Adrenal gland (tissue), 12 donors: ENCODE results near the gene CARD10. TPM values are rescaled to one million over a fixed set of nuclear protein-coding genes. Genes with fewer than 3 reads are reported as not detected.

ENCODE experiments used
- DNase-seq, 7 donors: peaks; one replicate each; pipeline ENCODE4 v3.0.0-alpha.2; 2019 to 2020
- H3K27ac ChIP-seq, 5 donors: fragments of 200-600 bp; sonication (generic) in 4 of 5; 1 replicate in 3 of 5; 2 replicates in 2 of 5; pipeline versions ENCODE4 v1.5.1 to v1.8.0; 2016 to 2020; ENCODE audit warnings: mild to moderate bottlenecking in 1 of 5
- H3K27me3 ChIP-seq: fragments of 200-600 bp; 2 replicates; pipeline ENCODE4 v1.8.0; 2021
- H3K36me3 ChIP-seq, 2 donors: fragments of 200-600 bp; replicated peaks in 1 of 2; 1 replicate in 1 of 2; 2 replicates in 1 of 2; pipeline versions ENCODE4 v1.5.1 to v1.8.0; 2018 to 2022
- H3K4me1 ChIP-seq, 2 donors: fragments of 200-600 bp; replicated peaks in 1 of 2; 1 replicate in 1 of 2; 2 replicates in 1 of 2; pipeline versions ENCODE4 v1.5.1 to v1.8.0; 2018 to 2021
- H3K4me3 ChIP-seq, 4 donors: fragments of 200-600 bp; sonication (generic) in 3 of 4; one replicate each; pipeline ENCODE4 v1.5.1; 2016 to 2018
- H3K9me3 ChIP-seq, 3 donors: fragments of 200-600 bp; sonication (generic) in 1 of 3; replicated peaks in 1 of 3; 1 replicate in 2 of 3; 2 replicates in 1 of 3; pipeline versions ENCODE4 v1.5.1 to v1.8.0; 2016 to 2021
- POLR2A ChIP-seq, 2 donors: fragments of 450-650 bp; IDR thresholded peaks; one replicate each; pipeline ENCODE4 v1.6.1; 2017; ENCODE audit warnings: antibody characterized with exemption in 2 of 2, mild to moderate bottlenecking in 2 of 2, moderate library complexity in 1 of 2
- WGBS, 4 donors: extraction: QIAGEN DNeasy Blood & Tissue Kit in 2 of 4; methylation state at CpG; one replicate each; pipeline versions ENCODE4 v1.1.5 to v1.1.7; 2013 to 2017; 5-methylcytosine and 5-hydroxymethylcytosine counted together
- intact Hi-C, 2 donors: fragments of 100-400 bp; cut with DNase I; formaldehyde crosslinking; loops; one replicate each; pipeline versions ENCODE4 v1.14.1 to v1.15.0; 2022 to 2023
- polyA plus RNA-seq, 3 donors: library from polyadenylated mRNA; stranded (reverse); fragments of 200-250 nt in 2 of 3; fragments of 350-450 nt in 1 of 3; fragmentation: Illumina TruSeq in 1 of 3; extraction: RNeasy Lipid Tissue Mini Kit (QIAGEN cat#74804) in 1 of 3; gene quantifications; one replicate each; pipeline ENCODE4 v1.2.3, GENCODE V29; 2013 to 2014
- total RNA-seq, 9 donors: library from RNA; depleted of rRNA in 4 of 9; stranded (reverse); fragments of >200 nt in 4 of 9; fragments of 120-200 nt in 1 of 9; fragmentation: NEBNext Ultra II Directional in 1 of 9; extraction: Animal tissue kit (Norgen Biotek cat#: 25700) in 1 of 9; gene quantifications; one replicate each; pipeline versions ENCODE4 v1.1.0 to v1.2.4, GENCODE V29; 2013 to 2023
- TF ChIP-seq, protein P1 (sequence below), 6 experiments: fragments of 450-650 bp in 4 of 6; fragments of 200-600 bp in 2 of 6; sonication (generic) in 1 of 6; IDR thresholded peaks; 1 replicate in 5 of 6; 2 replicates in 1 of 6; pipeline versions ENCODE4 v1.5.1 to v1.8.0; 2016 to 2021; ENCODE audit warnings: antibody characterized with exemption in 6 of 6, mild to moderate bottlenecking in 2 of 6, moderate library complexity in 1 of 6
- donor health status: healthy with polysubstance abuse.
- donor health status: Bipolar disorder and iron deficiency.
- donor health status: DM: yes; HTN: yes; CAD: no.
- donor health status: DM: no; HTN: no; CAD: no.
- donor health status: DM: no; HTN: no; CAD: no.
- donor health status: DM: yes; HTN: yes; CAD: no.

CARD10 gene
- total and polyA plus RNA-seq, 12 donors, result 3.3 to 34.2 (median 19.0) TPM

DNA sequence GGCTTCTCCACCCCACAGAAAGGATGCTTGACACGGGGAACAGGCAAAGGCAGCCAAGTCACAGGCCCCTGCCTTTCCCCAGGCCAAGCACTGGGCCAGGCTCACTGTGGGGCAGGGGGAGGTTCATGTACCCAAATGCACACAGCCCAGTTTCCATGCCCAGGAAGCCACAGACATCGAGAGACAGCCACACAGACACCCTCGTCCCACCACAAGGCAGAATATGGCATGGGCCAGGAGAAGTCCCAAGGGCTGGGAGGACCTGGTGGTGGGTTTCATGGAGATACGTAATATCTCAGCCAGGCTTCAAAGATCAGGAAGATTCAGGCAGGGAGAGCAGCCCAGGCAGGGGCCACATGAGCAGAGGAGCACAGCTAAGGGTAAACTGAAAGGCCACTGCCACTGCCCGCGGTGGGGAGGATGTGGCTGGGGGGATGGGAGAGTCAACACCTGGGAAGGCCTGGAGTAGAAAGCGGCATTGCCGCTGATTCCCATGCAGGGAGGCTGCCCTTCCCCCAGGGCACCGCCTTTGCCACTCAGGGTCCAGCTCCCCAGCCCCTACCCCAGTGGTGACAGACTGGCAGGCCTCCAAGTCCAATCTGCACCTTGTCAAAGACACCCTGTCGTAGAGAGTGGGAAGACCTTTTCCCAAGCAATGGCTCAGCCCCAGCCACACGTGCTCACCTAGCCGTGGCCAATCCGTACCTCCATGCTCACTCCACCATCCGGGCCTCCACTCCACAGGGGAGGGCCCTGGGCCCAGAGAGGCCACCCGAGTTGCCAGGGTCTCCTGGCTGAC lies 30.7 kb downstream of the CARD10 start:
- Histone ChIP-seq H3K9me3 (no peaks in the 10 kb centered on the region), H3K27ac (no peak overlapping the region), H3K4me3 (no peak overlapping the region), H3K4me1 (peaks cover 8% of the 10 kb centered on the region in 2 donors), H3K36me3 (no peaks in the 10 kb centered on the region), H3K27me3 (no peaks in the 10 kb centered on the region)
- intact Hi-C loops, result no loop called here
- no peak for TF ChIP-seq POLR2A (IDR thresholded peaks at IDR 0.05)
- TF ChIP-seq, protein P1, sequence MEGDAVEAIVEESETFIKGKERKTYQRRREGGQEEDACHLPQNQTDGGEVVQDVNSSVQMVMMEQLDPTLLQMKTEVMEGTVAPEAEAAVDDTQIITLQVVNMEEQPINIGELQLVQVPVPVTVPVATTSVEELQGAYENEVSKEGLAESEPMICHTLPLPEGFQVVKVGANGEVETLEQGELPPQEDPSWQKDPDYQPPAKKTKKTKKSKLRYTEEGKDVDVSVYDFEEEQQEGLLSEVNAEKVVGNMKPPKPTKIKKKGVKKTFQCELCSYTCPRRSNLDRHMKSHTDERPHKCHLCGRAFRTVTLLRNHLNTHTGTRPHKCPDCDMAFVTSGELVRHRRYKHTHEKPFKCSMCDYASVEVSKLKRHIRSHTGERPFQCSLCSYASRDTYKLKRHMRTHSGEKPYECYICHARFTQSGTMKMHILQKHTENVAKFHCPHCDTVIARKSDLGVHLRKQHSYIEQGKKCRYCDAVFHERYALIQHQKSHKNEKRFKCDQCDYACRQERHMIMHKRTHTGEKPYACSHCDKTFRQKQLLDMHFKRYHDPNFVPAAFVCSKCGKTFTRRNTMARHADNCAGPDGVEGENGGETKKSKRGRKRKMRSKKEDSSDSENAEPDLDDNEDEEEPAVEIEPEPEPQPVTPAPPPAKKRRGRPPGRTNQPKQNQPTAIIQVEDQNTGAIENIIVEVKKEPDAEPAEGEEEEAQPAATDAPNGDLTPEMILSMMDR (IDR thresholded peaks at IDR 0.05), result no peak
- no peak for DNase-seq
- whole genome bisulfite sequencing, 4 donors, result 73 to 89% (median 87%) methylated on average over 8 to 15 of the region's 15 CpGs

DNA sequence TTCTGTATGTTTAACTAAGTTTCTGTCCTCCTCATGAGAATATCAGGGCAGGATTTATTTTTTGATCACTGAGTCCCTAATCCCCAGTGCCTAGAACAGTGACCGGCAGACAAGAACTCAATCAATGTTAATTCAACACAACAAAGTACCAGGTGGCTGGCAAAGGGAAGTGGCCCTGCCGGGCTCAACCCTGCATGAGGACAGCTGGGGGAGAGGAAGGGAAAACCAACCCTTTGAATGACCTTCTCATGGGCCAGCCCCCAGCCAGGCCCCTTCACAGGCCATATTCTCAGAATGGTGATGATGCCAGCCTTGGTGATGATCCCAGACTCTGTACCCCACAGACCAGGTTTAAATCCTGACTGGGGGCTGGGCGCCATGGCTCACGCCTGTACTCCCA lies 31.6 kb downstream of the CARD10 start:
- H3K27ac ChIP-seq, result no peak overlapping the region
- no peak for TF ChIP-seq POLR2A (IDR thresholded peaks at IDR 0.05)
- TF ChIP-seq, protein P1 (IDR thresholded peaks at IDR 0.05), result no peak
- 63 to 83% (median 71%) methylated on average over 4 of the region's 4 CpGs for WGBS, 4 donors
- H3K4me3 ChIP-seq, result no peak overlapping the region
- no peaks in the 10 kb centered on the region for H3K9me3 ChIP-seq
- DNase-seq, result no peak
- intact Hi-C loops, result no loop called here
- no peaks in the 10 kb centered on the region for H3K27me3 ChIP-seq
- H3K36me3 ChIP-seq, result no peaks in the 10 kb centered on the region
- peaks cover 8% of the 10 kb centered on the region in 2 donors for H3K4me1 ChIP-seq

DNA sequence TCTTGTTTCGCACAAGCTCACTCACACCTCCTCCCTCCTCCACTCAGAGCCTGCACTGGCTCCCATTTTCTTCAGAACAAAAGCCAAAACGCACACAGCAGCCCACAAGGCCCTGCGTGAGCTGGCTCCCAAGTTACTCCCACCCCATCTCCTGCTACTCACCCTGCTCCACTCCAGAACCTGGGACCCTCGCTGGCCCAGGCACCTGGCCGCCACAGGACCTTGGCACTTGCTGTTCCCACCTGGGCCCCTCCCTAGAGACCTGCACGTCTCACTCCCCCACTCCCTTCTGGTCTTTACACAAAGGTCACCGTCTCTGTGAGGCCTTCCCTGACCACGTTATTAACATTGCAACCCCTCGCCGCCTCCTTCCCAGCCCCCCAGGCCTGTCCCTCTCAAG lies 32.1 kb downstream of the CARD10 start:
- no peak for DNase-seq
- 77 to 87% (median 82%) methylated on average over 10 of the region's 10 CpGs for WGBS, 4 donors

DNA sequence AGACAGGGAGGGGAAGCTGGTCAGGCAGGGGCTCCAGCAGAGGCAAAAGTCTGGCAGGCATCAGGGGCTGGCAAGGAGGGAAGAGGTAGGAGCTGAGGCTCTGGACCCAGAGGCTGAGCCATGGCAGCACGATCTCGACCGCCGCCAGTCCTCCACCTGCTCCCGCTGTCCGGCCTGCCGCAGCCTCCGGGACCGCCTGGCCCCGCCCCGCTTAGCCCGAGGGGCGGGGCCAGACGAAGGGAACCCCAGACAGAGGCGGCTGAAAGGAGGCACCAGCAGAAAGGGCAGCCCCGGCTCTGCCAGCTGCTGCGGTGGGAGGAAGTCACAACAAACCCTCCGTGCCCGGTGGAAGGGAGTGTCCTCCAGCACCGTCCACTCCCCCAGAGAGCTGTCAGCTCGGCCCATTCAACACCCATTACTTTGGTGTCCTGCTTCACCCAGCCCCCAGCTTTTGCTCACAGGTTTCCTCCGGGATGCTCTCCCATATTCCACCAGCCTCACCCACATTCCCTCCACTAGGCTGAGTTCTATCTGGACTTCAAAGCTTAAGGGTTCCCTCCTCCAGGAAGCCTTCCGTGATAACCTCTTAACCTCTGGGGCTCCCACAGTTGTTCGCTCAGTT lies 32.9 kb downstream of the CARD10 start, which contains the start of gene MFNG:
MFNG (minus strand) TSS at position 161 of the 622 bp plus-strand sequence. CDS start 207 bp downstream, outside the sequence.
- no peak for TF ChIP-seq POLR2A (IDR thresholded peaks at IDR 0.05)
- TF ChIP-seq, protein P1 (IDR thresholded peaks at IDR 0.05), result peak in 1 of 6 experiments; percentile 10
- 4 to 40% (median 10%) methylated on average over 4 to 24 of the region's 24 CpGs for WGBS, 4 donors
- H3K27ac ChIP-seq, result peak within 1 kb of the TSS in 4 of 5 donors; percentile 51 to 88 (median 65)
- intact Hi-C loops, result no loop called here
- H3K4me3 ChIP-seq, result peak within 1 kb of the TSS in 2 of 4 donors; percentile 8 to 43
- H3K36me3 ChIP-seq, result no peaks in the 10 kb centered on the region
- no peaks in the 10 kb centered on the region for H3K27me3 ChIP-seq
- peaks cover 8% of the 10 kb centered on the region in 2 donors for H3K4me1 ChIP-seq
- no peaks in the 10 kb centered on the region for H3K9me3 ChIP-seq
- peak; percentile 65 to 83 (median 76) for DNase-seq

More for the DNA sequence above, 32.1 kb downstream of the CARD10 start:
- H3K36me3 ChIP-seq, result no peaks in the 10 kb centered on the region
- H3K4me1 ChIP-seq, result peaks cover 8% of the 10 kb centered on the region in 2 donors
- TF ChIP-seq, protein P1 (IDR thresholded peaks at IDR 0.05), result no peak
- TF ChIP-seq POLR2A (IDR thresholded peaks at IDR 0.05), result no peak
- H3K27ac ChIP-seq, result no peak overlapping the region
- no peaks in the 10 kb centered on the region for H3K9me3 ChIP-seq
- intact Hi-C loops, result no loop called here
- no peak overlapping the region for H3K4me3 ChIP-seq
- no peaks in the 10 kb centered on the region for H3K27me3 ChIP-seq
